A549 (cell line): Measurements from ENCODE around the gene TMEM40.

Experiments
- CTCF ChIP-seq: fragments of >200 bp; sonication (Bioruptor Twin); formaldehyde crosslinking; IDR thresholded peaks from 3 replicates; pipeline ENCODE4 v1.5.1; 2016
- MAFK ChIP-seq: fragments of 450-650 bp; IDR thresholded peaks from 2 replicates; pipeline ENCODE4 v1.6.1; 2014; ENCODE audit not compliant: partially characterized antibody
- RAD21 ChIP-seq, 2 experiments: fragments of >200 bp in 1 of 2; sonication (Bioruptor Twin) in 1 of 2; formaldehyde crosslinking in 1 of 2; IDR thresholded peaks in 1 of 2; conservative IDR thresholded peaks in 1 of 2; 2 replicates in 1 of 2; 3 replicates in 1 of 2; pipeline ENCODE4 v1.6.1; 2012 to 2018; ENCODE audit warnings: inconsistent platforms in 1 of 2
- RCOR1 ChIP-seq: fragments of 150-350 bp; IDR thresholded peaks from 2 replicates; pipeline ENCODE4 v1.6.1; 2014; ENCODE audit warnings: antibody characterized with exemption, low read length, low read depth

GRCh38 chr3:12785096-12785495 is 26.0 kb upstream of the TMEM40 start:
- no peak for TF ChIP-seq MAFK
- no peak for TF ChIP-seq CTCF
- TF ChIP-seq RCOR1, result no peak
- no peak for TF ChIP-seq RAD21 (conservative IDR thresholded peaks at IDR 0.05 in 1 of 2, IDR thresholded peaks at IDR 0.05 in 1 of 2)
